D721Med (cell line): ENCODE results near the gene TBATA.

Experiments used
- DNase-seq: peaks from one replicate; pipeline ENCODE4 v3.0.0; 2011; ENCODE audit warnings: low spot score; ENCODE audit not compliant: insufficient read length
- FAIRE-seq: peaks from 2 replicates; lab custom pipeline; 2011; peaks lifted over from hg19 to GRCh38; lab: Jason Lieb, UNC
- CTCF ChIP-seq: IDR thresholded peaks from 2 replicates; pipeline ENCODE4 v1.5.1; 2012; ENCODE audit warnings: mild to moderate bottlenecking, control low read depth; ENCODE audit not compliant: insufficient read depth; ENCODE audit errors: missing control alignments

The TBATA gene

GRCh38 chr10:70815504-70816219 lies 30.5 kb upstream of the TBATA start, which contains the start of gene SGPL1:
Gene SGPL1, plus strand, starts transcription at chr10:70815948. Its CDS starts 906 bp downstream, at chr10:70816854.
- DNase-seq (peak; percentile 95), FAIRE-seq (no peak)
- TF ChIP-seq CTCF = peak; percentile 84

- FAIRE-seq (no peak), DNase-seq (no peak)
- no peak for TF ChIP-seq CTCF
These were observed 28.9 kb upstream of the TBATA start for GRCh38 chr10:70814126-70814525.

- no peak for FAIRE-seq
- TF ChIP-seq CTCF = no peak
- no peak for DNase-seq
These were observed 27.6 kb upstream of the TBATA start for GRCh38 chr10:70812814-70813213.

GRCh38 chr10:70811881-70812280 lies 26.7 kb upstream of the TBATA start:
- FAIRE-seq (no peak), DNase-seq (no peak)
- no peak for TF ChIP-seq CTCF

GRCh38 chr10:70810967-70811366 lies 25.8 kb upstream of the TBATA start:
- DNase-seq (no peak), FAIRE-seq (no peak)
- no peak for TF ChIP-seq CTCF

- DNase-seq (no peak), FAIRE-seq (no peak)
- TF ChIP-seq CTCF = no peak
These were observed 24.5 kb upstream of the TBATA start for GRCh38 chr10:70809726-70810125.

- DNase-seq (no peak), FAIRE-seq (no peak)
- TF ChIP-seq CTCF = no peak
These were observed 23.9 kb upstream of the TBATA start for GRCh38 chr10:70809011-70809611.
